Retina (tissue), 1 donor: Measurements from ENCODE around the gene PROX2.

ENCODE experiments used
- DNase-seq: peaks from one replicate; pipeline ENCODE4 v3.0.0-alpha.2; 2016

The PROX2 gene

GRCh38 chr14:74841230-74842207 is 34.4 kb downstream of the PROX2 start:
- DNase-seq = no peak

- DNase-seq = no peak
Measured at GRCh38 chr14:74840603-74841030, 35.3 kb downstream of the PROX2 start.

- DNase-seq = no peak
Measured at GRCh38 chr14:74838166-74838565, 37.8 kb downstream of the PROX2 start.

GRCh38 chr14:74836251-74836960 is 39.5 kb downstream of the PROX2 start:
- DNase-seq = no peak

GRCh38 chr14:74835645-74836250 is 40.2 kb downstream of the PROX2 start:
- DNase-seq = no peak

GRCh38 chr14:74834692-74835392 is 41.1 kb downstream of the PROX2 start:
- no peak for DNase-seq

GRCh38 chr14:74832849-74833248 is 43.1 kb downstream of the PROX2 start:
- DNase-seq = no peak

- no peak for DNase-seq
Measured at GRCh38 chr14:74829251-74829650, 46.7 kb downstream of the PROX2 start.

- DNase-seq = no peak
Measured at GRCh38 chr14:74826574-74826973, 49.4 kb downstream of the PROX2 start.
